SU-DHL-6 (cell line): ENCODE measurements around the gene CTH.
"Not testable (repeated sequence)": the region's sequence is repeated elsewhere in the genome, so short reads cannot be mapped to it uniquely, and the experiment has no call there.

Experiments
- H2AFZ ChIP-seq: fragments of 200-600 bp; sonication (generic); 2 replicates; pipeline ENCODE4 v1.6.1; 2014; ENCODE audit warnings: low read depth, mild to moderate bottlenecking, moderate library complexity, mixed read lengths, antibody characterized with exemption, low read length; ENCODE audit not compliant: severe bottlenecking
- H3F3A ChIP-seq: fragments of 200-600 bp; shearing (Covaris generic); 2 replicates; pipeline ENCODE4 v1.6.0; 2016; ENCODE audit warnings: antibody characterized with exemption, mild to moderate bottlenecking; ENCODE audit not compliant: insufficient read depth
- H3K27ac ChIP-seq: fragments of 200-600 bp; sonication (generic); 2 replicates; pipeline ENCODE4 v1.5.1; 2016; ENCODE audit warnings: low read depth, mild to moderate bottlenecking, low read length, moderate library complexity, mixed read lengths
- H3K27me3 ChIP-seq: fragments of 200-600 bp; sonication (generic), shearing (Covaris generic); 2 replicates; pipeline ENCODE4 v1.6.0; 2014; ENCODE audit warnings: mild to moderate bottlenecking, low read length
- H3K36me3 ChIP-seq: fragments of 200-600 bp; sonication (generic); 2 replicates; pipeline ENCODE4 v1.6.1; 2014; ENCODE audit warnings: mild to moderate bottlenecking, low read length, mixed read lengths
- H3K4me2 ChIP-seq: fragments of 300-600, 200-600 bp; shearing (Covaris generic), sonication (generic); 2 replicates; pipeline ENCODE4 v1.6.0; 2014; ENCODE audit warnings: low read length, low read depth, mild to moderate bottlenecking; ENCODE audit not compliant: poor library complexity, severe bottlenecking
- H3K4me3 ChIP-seq: fragments of 200-600 bp; sonication (generic); 2 replicates; pipeline ENCODE4 v1.5.1; 2014; ENCODE audit warnings: antibody characterized with exemption, low read length, mild to moderate bottlenecking, mixed read lengths; ENCODE audit not compliant: insufficient read depth, poor library complexity, severe bottlenecking
- H3K79me2 ChIP-seq: fragments of 200-600 bp; sonication (generic); 2 replicates; pipeline ENCODE4 v1.6.1; 2014; ENCODE audit warnings: mild to moderate bottlenecking, low read length, moderate library complexity; ENCODE audit not compliant: insufficient read depth
- H3K9ac ChIP-seq: fragments of 200-600 bp; sonication (generic); 2 replicates; pipeline ENCODE4 v1.7.0; 2014; ENCODE audit warnings: mild to moderate bottlenecking, low read length
- H3K9me2 ChIP-seq: fragments of 200-600 bp; sonication (generic); replicated peaks from 2 replicates; pipeline ENCODE4 v1.6.1; 2014; ENCODE audit warnings: low read length; ENCODE audit not compliant: insufficient read depth
- H3K9me3 ChIP-seq: fragments of 200-600 bp; sonication (generic); 2 replicates; pipeline ENCODE4 v1.6.1; 2014; ENCODE audit warnings: low read length, mixed read lengths; ENCODE audit not compliant: insufficient read depth
- H4K20me1 ChIP-seq: fragments of 200-600 bp; sonication (generic); 2 replicates; pipeline ENCODE4 v1.6.1; 2014; ENCODE audit warnings: low read depth, mild to moderate bottlenecking, antibody characterized with exemption, low read length, moderate library complexity, mixed read lengths
- EZH2phosphoT487 ChIP-seq: fragments of 200-600 bp; sonication (generic), shearing (Covaris generic); conservative IDR thresholded peaks from 2 replicates; pipeline ENCODE4 v1.6.1; 2018; ENCODE audit warnings: mild to moderate bottlenecking, antibody characterized with exemption, low read length, moderate library complexity, mixed read lengths
- TF ChIP-seq, protein P1 (sequence below): fragments of 200-600 bp; sonication (generic); IDR thresholded peaks from one replicate; pipeline ENCODE4 v1.5.1; 2017; ENCODE audit warnings: antibody characterized with exemption, mild to moderate bottlenecking, low read length, moderate library complexity; ENCODE audit not compliant: insufficient read depth, poor library complexity, severe bottlenecking

The CTH gene

DNA sequence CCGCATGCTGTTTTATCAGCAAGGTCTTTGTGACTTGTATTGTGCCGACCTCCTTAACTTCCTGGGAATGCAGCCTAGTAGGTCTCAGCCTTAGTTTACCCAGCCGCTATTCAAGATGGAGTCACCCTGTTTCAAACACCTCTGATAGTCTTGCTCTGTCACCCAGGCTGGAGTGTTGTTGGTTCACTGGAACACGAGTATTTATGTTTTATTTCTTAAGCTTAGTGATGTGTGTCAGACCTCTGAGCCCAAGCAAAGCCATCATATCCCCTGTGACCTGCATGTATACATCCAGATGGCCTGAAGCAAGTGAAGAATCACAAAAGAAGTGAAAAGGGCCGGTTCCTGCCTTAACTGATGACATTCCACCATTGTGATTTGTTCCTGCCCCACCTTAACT, 43.7 kb upstream of the CTH start:
- not testable (repeated sequence) for H4K20me1 ChIP-seq, H2AFZ ChIP-seq, H3K9me3 ChIP-seq, H3K4me2 ChIP-seq, H3K4me3 ChIP-seq, H3K9me2 ChIP-seq, H3K36me3 ChIP-seq, H3K27me3 ChIP-seq, H3K27ac ChIP-seq, H3K9ac ChIP-seq, H3K79me2 ChIP-seq, H3F3A ChIP-seq

DNA sequence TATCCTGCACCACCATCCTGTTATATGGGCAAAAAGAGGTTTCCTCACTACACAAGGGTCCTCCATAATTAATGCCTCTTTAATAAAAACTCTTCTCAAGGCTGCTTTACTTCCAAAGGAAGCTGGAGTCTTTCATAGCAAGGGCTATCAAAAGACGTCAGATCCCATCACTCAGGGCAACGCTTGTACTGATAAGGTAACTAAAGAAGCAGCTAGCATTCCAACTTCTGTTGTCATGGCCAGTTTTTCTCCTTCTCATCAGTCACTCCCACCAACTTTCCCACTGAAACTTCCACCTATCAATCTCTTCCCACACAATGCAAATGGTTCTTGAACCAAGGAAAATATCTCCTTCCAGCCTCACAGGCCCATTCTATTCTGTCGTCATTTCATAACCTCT, 39.5 kb upstream of the CTH start:
- H3K36me3 ChIP-seq, H2AFZ ChIP-seq, H3F3A ChIP-seq, H4K20me1 ChIP-seq, H3K27ac ChIP-seq, H3K9ac ChIP-seq, H3K79me2 ChIP-seq, H3K4me3 ChIP-seq, H3K27me3 ChIP-seq, H3K9me2 ChIP-seq, H3K4me2 ChIP-seq, H3K9me3 ChIP-seq: not testable (repeated sequence)

DNA sequence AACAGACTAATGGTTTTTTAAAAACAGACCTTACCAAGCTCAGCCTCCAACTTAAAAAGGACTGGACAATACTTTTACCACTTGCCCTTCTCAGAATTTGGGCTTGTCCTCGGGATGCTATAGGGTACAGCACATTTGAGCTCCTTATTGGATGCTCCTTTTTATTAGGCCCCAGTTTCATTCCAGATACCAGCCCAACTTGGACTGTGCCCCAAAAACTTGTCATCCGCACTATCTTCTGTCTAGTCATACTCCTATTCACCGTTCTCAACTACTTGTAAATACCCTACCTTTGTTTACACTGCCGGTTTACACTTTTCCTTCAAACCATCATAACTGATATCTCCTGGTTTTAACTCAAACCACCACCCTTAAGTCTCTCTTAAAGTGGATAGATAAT, 38.6 kb upstream of the CTH start:
- Histone ChIP-seq H2AFZ (no peak overlapping the region), H3K4me3 (no peak overlapping the region), H3K9ac (no peak overlapping the region), H3K79me2 (no peaks in the 10 kb centered on the region), H4K20me1 (no peaks in the 10 kb centered on the region), H3K9me3 (no peaks in the 10 kb centered on the region), H3F3A (no peaks in the 10 kb centered on the region), H3K27me3 (no peaks in the 10 kb centered on the region), H3K27ac (no peak overlapping the region), H3K9me2 (no peaks in the 10 kb centered on the region), H3K36me3 (no peaks in the 10 kb centered on the region), H3K4me2 (no peak overlapping the region)
- TF ChIP-seq EZH2phosphoT487: no peak
- TF ChIP-seq, protein P1, sequence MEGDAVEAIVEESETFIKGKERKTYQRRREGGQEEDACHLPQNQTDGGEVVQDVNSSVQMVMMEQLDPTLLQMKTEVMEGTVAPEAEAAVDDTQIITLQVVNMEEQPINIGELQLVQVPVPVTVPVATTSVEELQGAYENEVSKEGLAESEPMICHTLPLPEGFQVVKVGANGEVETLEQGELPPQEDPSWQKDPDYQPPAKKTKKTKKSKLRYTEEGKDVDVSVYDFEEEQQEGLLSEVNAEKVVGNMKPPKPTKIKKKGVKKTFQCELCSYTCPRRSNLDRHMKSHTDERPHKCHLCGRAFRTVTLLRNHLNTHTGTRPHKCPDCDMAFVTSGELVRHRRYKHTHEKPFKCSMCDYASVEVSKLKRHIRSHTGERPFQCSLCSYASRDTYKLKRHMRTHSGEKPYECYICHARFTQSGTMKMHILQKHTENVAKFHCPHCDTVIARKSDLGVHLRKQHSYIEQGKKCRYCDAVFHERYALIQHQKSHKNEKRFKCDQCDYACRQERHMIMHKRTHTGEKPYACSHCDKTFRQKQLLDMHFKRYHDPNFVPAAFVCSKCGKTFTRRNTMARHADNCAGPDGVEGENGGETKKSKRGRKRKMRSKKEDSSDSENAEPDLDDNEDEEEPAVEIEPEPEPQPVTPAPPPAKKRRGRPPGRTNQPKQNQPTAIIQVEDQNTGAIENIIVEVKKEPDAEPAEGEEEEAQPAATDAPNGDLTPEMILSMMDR: no peak

DNA sequence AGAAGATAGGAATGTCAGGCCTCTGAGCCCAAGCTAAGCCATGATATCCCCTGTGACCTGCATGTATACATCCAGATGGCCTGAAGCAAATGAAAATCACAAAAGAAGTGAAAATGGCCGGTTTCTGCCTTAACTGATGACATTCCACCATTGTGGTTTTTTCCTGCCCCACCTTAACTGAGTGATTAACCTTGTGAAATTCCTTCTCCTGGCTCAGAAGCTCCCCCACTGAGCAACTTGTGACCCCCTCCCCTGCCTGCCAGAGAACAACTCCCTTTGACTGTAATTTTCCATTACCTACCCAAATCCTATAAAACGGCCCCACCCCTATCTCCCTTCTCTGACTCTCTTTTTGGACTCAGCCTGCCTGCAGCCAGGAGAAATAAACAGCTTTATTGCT, 37.5 kb upstream of the CTH start:
- H3K9me3 ChIP-seq, H2AFZ ChIP-seq, H3K27me3 ChIP-seq, H3K9me2 ChIP-seq, H3K36me3 ChIP-seq, H3K79me2 ChIP-seq, H3K4me3 ChIP-seq, H3F3A ChIP-seq, H3K27ac ChIP-seq, H4K20me1 ChIP-seq, H3K9ac ChIP-seq, H3K4me2 ChIP-seq: not testable (repeated sequence)

DNA sequence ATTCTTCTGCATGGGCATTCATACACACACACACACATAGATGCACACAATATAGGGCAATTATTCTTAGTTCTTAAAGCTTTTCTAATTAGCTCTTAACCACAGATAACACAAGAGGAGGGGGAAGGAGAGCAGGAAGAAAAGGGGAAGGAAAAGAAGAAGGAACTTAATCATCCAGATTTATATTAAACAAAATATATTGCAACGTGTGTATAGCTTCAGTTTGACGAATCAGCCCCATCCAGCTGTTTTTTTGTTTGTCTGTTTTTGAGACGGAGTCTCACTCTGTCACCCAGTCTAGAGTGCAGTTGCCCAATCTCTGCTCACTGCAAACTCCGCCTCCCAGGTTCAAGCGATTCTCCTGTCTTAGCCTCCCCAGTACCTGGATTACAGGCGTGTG, 34.9 kb upstream of the CTH start:
- no peak overlapping the region for H3K4me3 ChIP-seq
- H3K36me3 ChIP-seq: no peaks in the 10 kb centered on the region
- H3K4me2 ChIP-seq: no peak overlapping the region
- H3K9me3 ChIP-seq: no peaks in the 10 kb centered on the region
- H4K20me1 ChIP-seq: no peaks in the 10 kb centered on the region
- H2AFZ ChIP-seq: no peak overlapping the region
- no peaks in the 10 kb centered on the region for H3K27me3 ChIP-seq
- H3K27ac ChIP-seq: no peak overlapping the region
- no peaks in the 10 kb centered on the region for H3K79me2 ChIP-seq
- H3K9me2 ChIP-seq: no peaks in the 10 kb centered on the region
- no peaks in the 10 kb centered on the region for H3F3A ChIP-seq
- no peak overlapping the region for H3K9ac ChIP-seq
- TF ChIP-seq, protein P1: no peak
- no peak for TF ChIP-seq EZH2phosphoT487
